K562 (cell line): Measurements from ENCODE around the gene DAAM1. TPM values are rescaled to one million over a fixed set of nuclear protein-coding genes. Genes with fewer than 3 reads are reported as not detected.
A peak's percentile ranks its signal among the peaks of the same experiment; 100 is the strongest.

ENCODE experiments used
- BRD9 ChIP-seq: fragments of 450-650 bp; IDR thresholded peaks from 2 replicates; pipeline ENCODE4 v1.6.1; 2018; ENCODE audit warnings: low read depth; ENCODE audit not compliant: partially characterized antibody
- C11orf30 ChIP-seq: fragments of 450-650 bp; IDR thresholded peaks from 2 replicates; pipeline ENCODE4 v1.6.1; 2016; ENCODE audit warnings: low read depth, mild to moderate bottlenecking
- EGR1 ChIP-seq: fragments of 450-650 bp; conservative IDR thresholded peaks from 2 replicates; pipeline ENCODE4 v1.6.1; 2017; ENCODE audit warnings: mild to moderate bottlenecking
- MEIS2 ChIP-seq: fragments of 450-650 bp; IDR thresholded peaks from 2 replicates; pipeline ENCODE4 v1.6.1; 2014; ENCODE audit warnings: mild to moderate bottlenecking; ENCODE audit not compliant: partially characterized antibody
- NFIC ChIP-seq: fragments of 450-650 bp; IDR thresholded peaks from 2 replicates; pipeline ENCODE4 v1.6.1; 2017; ENCODE audit warnings: mild to moderate bottlenecking, inconsistent platforms
- ZNF75A ChIP-seq: fragments of 450-650 bp; formaldehyde crosslinking; IDR thresholded peaks from 2 replicates; pipeline ENCODE4 v1.4.0; 2020; ENCODE audit warnings: mild to moderate bottlenecking
- polyA plus RNA-seq, 8 experiments: library from polyadenylated mRNA; depleted of rRNA in 4 of 8; stranded (reverse) in 5 of 8; unstranded in 3 of 8; fragments of >200 nt; fragmentation: Nextera tagmentation in 2 of 8; fragmentation: Illumina TruSeq in 1 of 8; extraction: Ambion mirVana in 2 of 8; extraction: Trizol in 1 of 8; gene quantifications; 2 replicates each; pipeline versions ENCODE4 v1.2.1 to v1.2.3, GENCODE V29; 2011 to 2014; ENCODE audit warnings: inconsistent platforms in 1 of 8, missing spikeins in 1 of 8
- total RNA-seq, 7 experiments: library from RNA; depleted of rRNA in 6 of 7; stranded (reverse); fragments of >200 nt in 6 of 7; fragmentation: Illumina TruSeq in 2 of 7; extraction: Trizol in 2 of 7; gene quantifications; 2 replicates each; pipeline versions ENCODE4 v1.2.1 to v1.2.3, GENCODE V29; 2011 to 2021; ENCODE audit warnings: low replicate concordance in 1 of 7
- TF ChIP-seq, protein P1 (sequence below): sonication (generic); formaldehyde crosslinking; IDR thresholded peaks from 2 replicates; pipeline ENCODE4 v1.8.1; 2022; ENCODE audit warnings: missing genetic modification reagents
- TF ChIP-seq, protein P2 (sequence below): fragments of 250-450 bp; sonication (Bioruptor Pico); IDR thresholded peaks from 2 replicates; pipeline ENCODE4 v1.8.0; 2022; ENCODE audit warnings: inconsistent platforms, mild to moderate bottlenecking, moderate library complexity, borderline replicate concordance
- TF ChIP-seq, protein P3 (sequence below): sonication (generic); formaldehyde crosslinking; IDR thresholded peaks from 2 replicates; pipeline ENCODE4 v1.8.1; 2023; ENCODE audit warnings: mild to moderate bottlenecking, missing genetic modification reagents
- TF ChIP-seq, protein P4 (sequence below): IDR thresholded peaks from 2 replicates; pipeline ENCODE4 v1.6.1; 2014; ENCODE audit warnings: antibody characterized with exemption
- TF ChIP-seq, protein P5 (sequence below): fragments of 450-650 bp; IDR thresholded peaks from 2 replicates; pipeline ENCODE4 v1.6.1; 2016

The DAAM1 gene
- total and polyA plus RNA-seq, 9 of the 15 experiments (the other 6 are each of a cell fraction or from before 2014, with no cell fraction given), result 3.6 to 11.6 (median 6.7) TPM

DNA sequence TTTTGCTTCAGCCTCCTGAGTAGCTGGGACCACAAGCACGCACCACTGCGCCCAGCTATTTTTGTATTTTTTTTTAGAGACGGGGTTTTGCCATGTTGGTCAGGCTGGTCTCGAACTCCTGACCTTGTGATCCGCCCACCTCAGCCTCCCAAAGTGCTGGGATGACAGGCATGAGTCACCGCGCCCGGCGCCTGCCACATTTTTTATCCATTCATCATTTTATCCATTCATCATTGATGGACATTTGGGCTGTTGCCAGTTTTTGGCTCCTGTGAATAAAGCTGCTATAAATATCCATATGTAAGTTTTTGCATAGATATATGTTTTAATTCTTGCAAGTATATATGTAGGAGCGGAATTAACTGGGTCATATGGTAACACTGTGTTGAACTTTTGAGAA is 79.5 kb downstream of the DAAM1 start (continued):
- TF ChIP-seq, protein P1, sequence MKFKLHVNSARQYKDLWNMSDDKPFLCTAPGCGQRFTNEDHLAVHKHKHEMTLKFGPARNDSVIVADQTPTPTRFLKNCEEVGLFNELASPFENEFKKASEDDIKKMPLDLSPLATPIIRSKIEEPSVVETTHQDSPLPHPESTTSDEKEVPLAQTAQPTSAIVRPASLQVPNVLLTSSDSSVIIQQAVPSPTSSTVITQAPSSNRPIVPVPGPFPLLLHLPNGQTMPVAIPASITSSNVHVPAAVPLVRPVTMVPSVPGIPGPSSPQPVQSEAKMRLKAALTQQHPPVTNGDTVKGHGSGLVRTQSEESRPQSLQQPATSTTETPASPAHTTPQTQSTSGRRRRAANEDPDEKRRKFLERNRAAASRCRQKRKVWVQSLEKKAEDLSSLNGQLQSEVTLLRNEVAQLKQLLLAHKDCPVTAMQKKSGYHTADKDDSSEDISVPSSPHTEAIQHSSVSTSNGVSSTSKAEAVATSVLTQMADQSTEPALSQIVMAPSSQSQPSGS (CRISPR knock-in tag), result no peak
- TF ChIP-seq EGR1, result peak; percentile 32
- no peak for TF ChIP-seq C11orf30
- no peak for TF ChIP-seq BRD9
- TF ChIP-seq, protein P2, sequence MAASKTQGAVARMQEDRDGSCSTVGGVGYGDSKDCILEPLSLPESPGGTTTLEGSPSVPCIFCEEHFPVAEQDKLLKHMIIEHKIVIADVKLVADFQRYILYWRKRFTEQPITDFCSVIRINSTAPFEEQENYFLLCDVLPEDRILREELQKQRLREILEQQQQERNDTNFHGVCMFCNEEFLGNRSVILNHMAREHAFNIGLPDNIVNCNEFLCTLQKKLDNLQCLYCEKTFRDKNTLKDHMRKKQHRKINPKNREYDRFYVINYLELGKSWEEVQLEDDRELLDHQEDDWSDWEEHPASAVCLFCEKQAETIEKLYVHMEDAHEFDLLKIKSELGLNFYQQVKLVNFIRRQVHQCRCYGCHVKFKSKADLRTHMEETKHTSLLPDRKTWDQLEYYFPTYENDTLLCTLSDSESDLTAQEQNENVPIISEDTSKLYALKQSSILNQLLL (CRISPR knock-in tag), result no peak
- TF ChIP-seq, protein P3, sequence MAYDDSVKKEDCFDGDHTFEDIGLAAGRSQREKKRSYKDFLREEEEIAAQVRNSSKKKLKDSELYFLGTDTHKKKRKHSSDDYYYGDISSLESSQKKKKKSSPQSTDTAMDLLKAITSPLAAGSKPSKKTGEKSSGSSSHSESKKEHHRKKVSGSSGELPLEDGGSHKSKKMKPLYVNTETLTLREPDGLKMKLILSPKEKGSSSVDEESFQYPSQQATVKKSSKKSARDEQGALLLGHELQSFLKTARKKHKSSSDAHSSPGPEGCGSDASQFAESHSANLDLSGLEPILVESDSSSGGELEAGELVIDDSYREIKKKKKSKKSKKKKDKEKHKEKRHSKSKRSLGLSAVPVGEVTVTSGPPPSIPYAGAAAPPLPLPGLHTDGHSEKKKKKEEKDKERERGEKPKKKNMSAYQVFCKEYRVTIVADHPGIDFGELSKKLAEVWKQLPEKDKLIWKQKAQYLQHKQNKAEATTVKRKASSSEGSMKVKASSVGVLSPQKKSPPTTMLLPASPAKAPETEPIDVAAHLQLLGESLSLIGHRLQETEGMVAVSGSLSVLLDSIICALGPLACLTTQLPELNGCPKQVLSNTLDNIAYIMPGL, result no peak
- TF ChIP-seq NFIC, result peak; percentile 67
- TF ChIP-seq ZNF75A (CRISPR knock-in tag), result no peak
- peak; percentile 62 for TF ChIP-seq MEIS2
- TF ChIP-seq, protein P4, sequence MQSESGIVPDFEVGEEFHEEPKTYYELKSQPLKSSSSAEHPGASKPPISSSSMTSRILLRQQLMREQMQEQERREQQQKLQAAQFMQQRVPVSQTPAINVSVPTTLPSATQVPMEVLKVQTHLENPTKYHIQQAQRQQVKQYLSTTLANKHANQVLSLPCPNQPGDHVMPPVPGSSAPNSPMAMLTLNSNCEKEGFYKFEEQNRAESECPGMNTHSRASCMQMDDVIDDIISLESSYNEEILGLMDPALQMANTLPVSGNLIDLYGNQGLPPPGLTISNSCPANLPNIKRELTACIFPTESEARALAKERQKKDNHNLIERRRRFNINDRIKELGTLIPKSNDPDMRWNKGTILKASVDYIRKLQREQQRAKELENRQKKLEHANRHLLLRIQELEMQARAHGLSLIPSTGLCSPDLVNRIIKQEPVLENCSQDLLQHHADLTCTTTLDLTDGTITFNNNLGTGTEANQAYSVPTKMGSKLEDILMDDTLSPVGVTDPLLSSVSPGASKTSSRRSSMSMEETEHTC, result no peak
- TF ChIP-seq, protein P5, sequence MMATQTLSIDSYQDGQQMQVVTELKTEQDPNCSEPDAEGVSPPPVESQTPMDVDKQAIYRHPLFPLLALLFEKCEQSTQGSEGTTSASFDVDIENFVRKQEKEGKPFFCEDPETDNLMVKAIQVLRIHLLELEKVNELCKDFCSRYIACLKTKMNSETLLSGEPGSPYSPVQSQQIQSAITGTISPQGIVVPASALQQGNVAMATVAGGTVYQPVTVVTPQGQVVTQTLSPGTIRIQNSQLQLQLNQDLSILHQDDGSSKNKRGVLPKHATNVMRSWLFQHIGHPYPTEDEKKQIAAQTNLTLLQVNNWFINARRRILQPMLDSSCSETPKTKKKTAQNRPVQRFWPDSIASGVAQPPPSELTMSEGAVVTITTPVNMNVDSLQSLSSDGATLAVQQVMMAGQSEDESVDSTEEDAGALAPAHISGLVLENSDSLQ, result 0 out of 2 replicates have a peak, but pooled peaks have one; percentile 21
